NOMO-1 treated with DMSO at 0.1 percent for 48 hours (cell line): ENCODE results near the gene OGFOD1.
"Not testable (repeated sequence)": the region's sequence is repeated elsewhere in the genome, so short reads cannot be mapped to it uniquely, and the experiment has no call there.

Experiments
- DNase-seq: peaks from one replicate; lab custom pipeline; 2025; ENCODE audit not compliant: unreplicated experiment; lab: John Stamatoyannopoulos, UW

The OGFOD1 gene

GRCh38 chr16:56479469-56479868 lies 28.1 kb downstream of the OGFOD1 start:
- no peak for DNase-seq

GRCh38 chr16:56480776-56481467 lies 29.6 kb downstream of the OGFOD1 start:
- DNase-seq, result no peak

- DNase-seq, result no peak
Measured at GRCh38 chr16:56481468-56482122, 30.2 kb downstream of the OGFOD1 start.

- no peak for DNase-seq
Measured at GRCh38 chr16:56482683-56483236, 31.4 kb downstream of the OGFOD1 start.

GRCh38 chr16:56483394-56483793 lies 32.0 kb downstream of the OGFOD1 start:
- DNase-seq, result no peak

- DNase-seq, result no peak
Measured at GRCh38 chr16:56488035-56488434, 36.7 kb downstream of the OGFOD1 start.

GRCh38 chr16:56488868-56489267 lies 37.5 kb downstream of the OGFOD1 start:
- not testable (repeated sequence) for DNase-seq

- DNase-seq, result no peak
Measured at GRCh38 chr16:56491657-56492261, 40.4 kb downstream of the OGFOD1 start.

GRCh38 chr16:56493126-56493525 lies 41.8 kb downstream of the OGFOD1 start:
- no peak for DNase-seq

- DNase-seq, result no peak
Measured at GRCh38 chr16:56493815-56494214, 42.5 kb downstream of the OGFOD1 start.

GRCh38 chr16:56505181-56505580 lies 53.8 kb downstream of the OGFOD1 start:
- no peak for DNase-seq

- DNase-seq, result no peak
Measured at GRCh38 chr16:56506941-56507340, 55.6 kb downstream of the OGFOD1 start.

GRCh38 chr16:56510544-56510943 lies 59.2 kb downstream of the OGFOD1 start:
- no peak for DNase-seq

GRCh38 chr16:56512025-56512424 lies 60.7 kb downstream of the OGFOD1 start:
- DNase-seq, result no peak

- no peak for DNase-seq
Measured at GRCh38 chr16:56513091-56513490, 61.7 kb downstream of the OGFOD1 start.

GRCh38 chr16:56513972-56514371 lies 62.6 kb downstream of the OGFOD1 start:
- DNase-seq, result peak; percentile 81

- no peak for DNase-seq
Measured at GRCh38 chr16:56514845-56515244, 63.5 kb downstream of the OGFOD1 start.

GRCh38 chr16:56515665-56516064 lies 64.3 kb downstream of the OGFOD1 start:
- DNase-seq, result no peak

GRCh38 chr16:56517206-56517605 lies 65.9 kb downstream of the OGFOD1 start:
- no peak for DNase-seq

GRCh38 chr16:56518425-56518824 lies 67.1 kb downstream of the OGFOD1 start:
- DNase-seq, result no peak

- peak; percentile 77 for DNase-seq
Measured at GRCh38 chr16:56519459-56520250, 68.3 kb downstream of the OGFOD1 start, which contains the start of gene BBS2. TSS of gene BBS2 (minus strand) at chr16:56520024. CDS start at chr16:56519862, 162 bp downstream.
